ENCODE data around the gene PTPRA. TPM values are rescaled to one million over a fixed set of nuclear protein-coding genes. Genes with fewer than 3 reads are reported as not detected.

The PTPRA gene
- total RNA-seq, 1 experiment from 2014 or later = 29.3 TPM

DNA sequence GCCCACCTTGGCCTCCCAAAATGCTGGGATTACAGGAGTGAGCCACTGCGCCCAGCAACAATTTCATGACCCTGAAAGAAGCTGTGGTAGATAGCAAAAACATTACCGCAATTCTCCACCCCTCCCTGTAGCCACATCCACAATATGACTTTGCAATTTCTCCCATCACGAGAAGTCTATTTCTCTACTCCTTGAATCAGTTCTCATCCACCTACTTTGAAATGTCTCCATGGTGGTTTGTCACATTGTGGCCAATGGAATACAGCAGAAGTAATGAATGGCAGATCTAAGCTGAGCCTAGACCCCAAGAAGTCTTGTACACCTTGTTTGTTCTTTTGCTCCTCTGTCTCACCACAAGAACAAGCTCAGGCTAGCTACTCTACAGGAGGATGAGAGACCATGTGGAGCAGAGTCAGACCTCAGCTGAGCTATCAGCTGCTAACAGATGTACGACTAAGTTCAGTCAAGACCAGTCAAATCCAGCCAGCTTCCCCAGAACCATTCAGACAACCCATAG, 204.4 kb downstream of the PTPRA start:
- ChIA-PET CTCF (interaction anchor here (0.5 to 1.6 kb wide), 21 partner anchors 9 to 1402 kb away, joined by 3 to 25 read pairs (median 3); no protein-coding TSS in a partner anchor), POLR2A (interaction anchor here (0.6 to 1.0 kb wide), 2 partner anchors 24 to 46 kb away, joined by 3 to 5 read pairs; no protein-coding TSS in a partner anchor)
- H3K4me1 Mint-ChIP-seq (ENCODE audit: insufficient read depth, unreplicated experiment) = peaks cover 16% of the 10 kb centered on the region
- no TSS peak for BruUV-seq (replicated peaks)
- H3K36me3 Mint-ChIP-seq (ENCODE audit: insufficient read depth, unreplicated experiment) = no peaks in the 10 kb centered on the region
- TF ChIP-seq, protein P1, sequence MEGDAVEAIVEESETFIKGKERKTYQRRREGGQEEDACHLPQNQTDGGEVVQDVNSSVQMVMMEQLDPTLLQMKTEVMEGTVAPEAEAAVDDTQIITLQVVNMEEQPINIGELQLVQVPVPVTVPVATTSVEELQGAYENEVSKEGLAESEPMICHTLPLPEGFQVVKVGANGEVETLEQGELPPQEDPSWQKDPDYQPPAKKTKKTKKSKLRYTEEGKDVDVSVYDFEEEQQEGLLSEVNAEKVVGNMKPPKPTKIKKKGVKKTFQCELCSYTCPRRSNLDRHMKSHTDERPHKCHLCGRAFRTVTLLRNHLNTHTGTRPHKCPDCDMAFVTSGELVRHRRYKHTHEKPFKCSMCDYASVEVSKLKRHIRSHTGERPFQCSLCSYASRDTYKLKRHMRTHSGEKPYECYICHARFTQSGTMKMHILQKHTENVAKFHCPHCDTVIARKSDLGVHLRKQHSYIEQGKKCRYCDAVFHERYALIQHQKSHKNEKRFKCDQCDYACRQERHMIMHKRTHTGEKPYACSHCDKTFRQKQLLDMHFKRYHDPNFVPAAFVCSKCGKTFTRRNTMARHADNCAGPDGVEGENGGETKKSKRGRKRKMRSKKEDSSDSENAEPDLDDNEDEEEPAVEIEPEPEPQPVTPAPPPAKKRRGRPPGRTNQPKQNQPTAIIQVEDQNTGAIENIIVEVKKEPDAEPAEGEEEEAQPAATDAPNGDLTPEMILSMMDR (IDR thresholded peaks at IDR 0.05; ENCODE audit: unreplicated experiment) = no peak
- peaks cover 37% of the 10 kb centered on the region for H3K27me3 Mint-ChIP-seq (ENCODE audit: insufficient read depth, unreplicated experiment)
- no peak overlapping the region for H3K4me3 Mint-ChIP-seq (ENCODE audit: unreplicated experiment)
- DNase-seq (ENCODE audit: unreplicated experiment) = no peak
- H3K27ac Mint-ChIP-seq (ENCODE audit: low read depth, unreplicated experiment) = no peak overlapping the region
- H3K9me3 Mint-ChIP-seq (ENCODE audit: unreplicated experiment) = no peaks in the 10 kb centered on the region
- intact Hi-C loops (cut with micrococcal nuclease) = no loop called here

GRCh38 chr20:3080939-3081388, 207.7 kb downstream of the PTPRA start:
- no TSS peak for BruUV-seq (replicated peaks)
- TF ChIP-seq, protein P1 (IDR thresholded peaks at IDR 0.05; ENCODE audit: unreplicated experiment) = no peak
- ChIA-PET CTCF (interaction anchor here (1.4 kb wide), 1 partner anchor 28 kb away, joined by 3 read pairs; no protein-coding TSS in a partner anchor), POLR2A (no interaction called here)
- H3K27me3 Mint-ChIP-seq (ENCODE audit: insufficient read depth, unreplicated experiment) = peaks cover 37% of the 10 kb centered on the region
- peaks cover 9% of the 10 kb centered on the region for H3K4me1 Mint-ChIP-seq (ENCODE audit: insufficient read depth, unreplicated experiment)
- DNase-seq (ENCODE audit: unreplicated experiment) = peak; percentile 33
- no peaks in the 10 kb centered on the region for H3K9me3 Mint-ChIP-seq (ENCODE audit: unreplicated experiment)
- H3K4me3 Mint-ChIP-seq (ENCODE audit: unreplicated experiment) = no peak overlapping the region
- intact Hi-C loops (cut with micrococcal nuclease) = no loop called here
- H3K36me3 Mint-ChIP-seq (ENCODE audit: insufficient read depth, unreplicated experiment) = no peaks in the 10 kb centered on the region
- H3K27ac Mint-ChIP-seq (ENCODE audit: low read depth, unreplicated experiment) = no peak overlapping the region

DNA sequence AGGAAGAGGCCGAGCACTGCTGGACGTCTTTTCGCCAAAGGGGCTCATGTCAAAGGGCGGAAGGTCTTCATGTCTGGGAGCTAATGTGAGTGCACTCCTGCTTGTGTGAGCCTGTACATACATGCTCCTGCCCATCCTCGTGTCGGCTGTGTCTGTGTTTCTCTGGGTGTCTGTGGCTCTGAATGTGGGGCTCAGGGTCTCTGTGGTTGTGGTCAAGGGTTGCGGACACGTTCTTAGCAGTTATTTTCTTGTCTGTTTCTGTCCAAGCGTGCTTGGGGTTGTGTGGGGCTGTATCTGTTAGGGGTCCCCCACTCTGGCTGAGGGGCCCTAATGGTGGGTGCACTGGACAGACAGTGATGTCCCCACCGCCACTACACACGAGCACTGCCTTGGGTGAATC, 208.4 kb downstream of the PTPRA start:
- DNase-seq (ENCODE audit: unreplicated experiment) = no peak
- ChIA-PET POLR2A (no interaction called here), CTCF (interaction anchor here (1.4 kb wide), 1 partner anchor 28 kb away, joined by 3 read pairs; no protein-coding TSS in a partner anchor)
- Mint-ChIP-seq H3K4me3 (ENCODE audit: unreplicated experiment) (no peak overlapping the region), H3K9me3 (ENCODE audit: unreplicated experiment) (no peaks in the 10 kb centered on the region), H3K27me3 (ENCODE audit: insufficient read depth, unreplicated experiment) (peaks cover 37% of the 10 kb centered on the region), H3K27ac (ENCODE audit: low read depth, unreplicated experiment) (no peak overlapping the region), H3K36me3 (ENCODE audit: insufficient read depth, unreplicated experiment) (no peaks in the 10 kb centered on the region), H3K4me1 (ENCODE audit: insufficient read depth, unreplicated experiment) (peaks cover 9% of the 10 kb centered on the region)
- TF ChIP-seq, protein P1 (IDR thresholded peaks at IDR 0.05; ENCODE audit: unreplicated experiment) = no peak
- intact Hi-C loops (cut with micrococcal nuclease) = no loop called here
- no TSS peak for BruUV-seq (replicated peaks)

- TF ChIP-seq, protein P1 (IDR thresholded peaks at IDR 0.05; ENCODE audit: unreplicated experiment) = no peak
- intact Hi-C loops (cut with micrococcal nuclease) = no loop called here
- POLR2A ChIA-PET = interaction anchor here (0.7 kb wide), 1 partner anchor 272 kb away, joined by 3 read pairs; no protein-coding TSS in a partner anchor
- Mint-ChIP-seq H3K36me3 (ENCODE audit: insufficient read depth, unreplicated experiment) (no peaks in the 10 kb centered on the region), H3K4me1 (ENCODE audit: insufficient read depth, unreplicated experiment) (peaks cover 9% of the 10 kb centered on the region), H3K27me3 (ENCODE audit: insufficient read depth, unreplicated experiment) (peaks cover 37% of the 10 kb centered on the region), H3K9me3 (ENCODE audit: unreplicated experiment) (no peaks in the 10 kb centered on the region), H3K27ac (ENCODE audit: low read depth, unreplicated experiment) (no peak overlapping the region), H3K4me3 (ENCODE audit: unreplicated experiment) (no peak overlapping the region)
- DNase-seq (ENCODE audit: unreplicated experiment) = no peak
- no TSS peak for BruUV-seq (replicated peaks)
- CTCF ChIA-PET = no interaction called here
Observed at GRCh38 chr20:3082306-3082951, 209.1 kb downstream of the PTPRA start.
